ENCODE results near the gene NT5DC4.
"Not testable (repeated sequence)": the region's sequence is repeated elsewhere in the genome, so short reads cannot be mapped to it uniquely, and the experiment has no call there.

The NT5DC4 gene

DNA sequence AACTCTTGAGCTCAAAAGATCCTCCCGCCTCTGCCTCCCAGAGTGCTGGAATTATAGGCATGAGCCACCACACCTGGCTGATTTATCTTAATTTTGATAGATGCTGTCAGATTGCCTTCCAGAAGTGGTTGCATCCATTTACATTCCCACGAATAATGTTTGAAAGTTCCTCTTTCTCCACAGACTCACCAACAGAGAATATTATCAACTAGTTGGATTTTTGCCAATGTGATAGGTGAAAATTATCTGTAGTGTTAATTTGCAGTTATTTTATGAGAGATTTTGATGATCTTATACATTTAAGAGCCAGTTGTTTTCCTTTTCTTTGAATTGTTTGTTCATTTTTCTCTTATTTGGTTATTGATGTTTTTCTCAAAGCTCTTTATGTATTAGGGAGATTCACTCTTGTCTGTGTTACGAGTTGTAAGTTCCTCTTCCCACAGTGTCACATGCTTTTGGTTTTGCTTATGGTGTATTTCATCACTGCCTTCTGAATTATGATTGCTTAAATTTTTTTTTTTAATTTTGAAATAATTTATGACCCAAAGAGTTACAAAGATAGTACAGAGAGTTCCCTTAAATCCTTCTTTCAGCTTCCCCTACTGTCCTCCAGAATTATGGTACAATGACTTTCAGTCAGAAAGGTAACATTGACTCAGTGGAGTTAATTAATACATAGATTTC lies 20.7 kb upstream of the NT5DC4 start:
- no peak for DNase-seq

DNA sequence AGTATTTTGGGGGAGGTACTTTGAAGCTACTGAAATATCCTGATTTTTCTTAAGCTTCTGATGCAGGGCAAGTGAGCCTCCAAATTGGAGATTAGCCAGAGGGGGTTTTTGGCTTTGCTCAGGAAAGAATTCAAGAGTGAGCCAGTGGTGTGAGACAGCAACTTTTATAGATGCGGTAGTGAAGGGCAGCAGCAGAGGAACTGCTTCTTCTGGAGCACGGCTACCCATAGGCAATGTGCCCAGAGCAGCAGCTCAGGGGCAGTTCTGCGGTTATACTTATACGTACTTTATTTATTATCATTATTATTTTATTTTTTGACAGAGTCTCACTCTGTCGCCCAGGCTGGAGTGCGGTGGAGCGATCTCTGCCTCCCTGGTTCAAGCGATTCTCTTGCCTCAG lies 19.8 kb upstream of the NT5DC4 start:
- no peak for DNase-seq

DNA sequence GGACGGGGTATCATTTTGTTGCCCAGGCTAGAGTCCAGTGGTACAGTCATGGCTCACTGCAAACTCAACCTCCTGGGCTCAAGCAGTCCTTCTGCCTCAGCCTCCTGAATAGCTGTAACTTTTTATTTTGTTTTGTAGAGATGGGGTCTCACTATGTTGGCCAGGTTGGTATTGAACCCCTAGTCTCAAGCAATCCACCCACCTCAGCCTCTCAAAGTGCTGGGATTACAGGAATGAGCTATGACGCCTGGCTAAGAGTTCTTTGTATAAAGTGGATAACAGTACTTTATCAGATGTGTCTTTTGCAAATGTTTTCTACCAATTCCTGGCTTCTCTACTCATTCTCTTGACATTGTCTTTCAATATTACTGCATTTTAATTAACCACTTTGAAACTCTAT lies 17.1 kb upstream of the NT5DC4 start:
- no peak for DNase-seq

DNA sequence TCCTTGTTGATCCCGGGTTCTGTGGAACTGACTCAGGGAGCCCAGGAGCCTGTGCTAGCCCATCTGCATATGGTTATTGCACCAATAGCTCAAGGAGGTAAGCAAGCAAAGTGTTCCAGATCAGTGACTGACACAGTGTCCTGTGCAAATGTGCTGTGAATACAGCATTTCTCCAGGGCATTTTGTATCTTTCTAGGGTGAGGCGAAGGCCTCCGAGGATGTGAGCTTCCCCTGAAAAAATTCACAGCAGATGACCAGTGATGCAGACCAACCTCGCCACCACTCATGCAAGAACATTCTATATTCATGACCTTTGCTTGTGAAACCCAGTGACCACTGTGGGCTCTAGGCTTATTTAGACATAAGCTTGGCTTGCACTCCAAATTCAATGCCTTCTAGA lies 15.2 kb upstream of the NT5DC4 start:
- no peak for DNase-seq

DNA sequence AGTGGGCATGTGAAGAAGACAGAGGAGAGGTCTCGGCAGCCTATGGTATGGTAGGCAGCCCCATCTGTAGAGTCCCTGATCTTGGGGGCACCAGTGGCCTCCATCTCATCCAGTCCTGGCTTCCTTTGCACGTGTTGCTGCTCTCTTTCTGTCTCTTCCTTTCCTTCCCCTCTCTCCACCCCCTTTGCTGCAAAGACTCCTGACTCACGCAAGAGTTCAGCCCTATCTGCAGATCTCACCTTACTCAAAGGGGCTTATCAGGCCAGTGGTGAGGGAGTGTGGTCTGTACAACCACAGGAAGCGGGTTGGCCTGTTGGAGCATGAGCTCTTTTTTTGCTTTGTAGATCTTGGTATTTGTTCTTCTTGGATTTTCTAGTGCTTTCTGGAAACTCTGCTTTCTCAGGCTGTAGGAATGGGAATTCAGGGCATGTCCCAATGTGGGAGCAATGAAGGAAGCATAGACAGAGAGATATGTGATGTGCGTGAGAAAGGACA lies 14.6 kb upstream of the NT5DC4 start:
- DNase-seq = no peak

DNA sequence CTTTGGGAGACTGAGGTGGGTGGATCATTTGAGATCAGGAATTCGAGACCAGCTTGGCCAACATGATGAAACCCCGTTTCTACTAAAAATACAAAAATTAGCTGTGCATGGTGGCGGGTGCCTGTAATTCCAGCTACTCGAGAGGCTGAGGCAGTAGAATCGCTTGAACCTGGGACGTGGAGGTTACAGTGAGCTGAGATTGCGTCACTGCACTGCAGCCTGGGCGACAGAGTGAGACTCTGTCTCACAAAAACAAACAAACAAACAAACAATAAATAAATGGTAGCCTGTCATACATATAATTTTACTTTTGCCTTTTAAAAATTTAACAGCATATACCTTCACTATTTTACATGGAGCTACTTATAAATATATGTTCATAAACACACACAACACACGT lies 13.9 kb upstream of the NT5DC4 start:
- DNase-seq = not testable (repeated sequence)

DNA sequence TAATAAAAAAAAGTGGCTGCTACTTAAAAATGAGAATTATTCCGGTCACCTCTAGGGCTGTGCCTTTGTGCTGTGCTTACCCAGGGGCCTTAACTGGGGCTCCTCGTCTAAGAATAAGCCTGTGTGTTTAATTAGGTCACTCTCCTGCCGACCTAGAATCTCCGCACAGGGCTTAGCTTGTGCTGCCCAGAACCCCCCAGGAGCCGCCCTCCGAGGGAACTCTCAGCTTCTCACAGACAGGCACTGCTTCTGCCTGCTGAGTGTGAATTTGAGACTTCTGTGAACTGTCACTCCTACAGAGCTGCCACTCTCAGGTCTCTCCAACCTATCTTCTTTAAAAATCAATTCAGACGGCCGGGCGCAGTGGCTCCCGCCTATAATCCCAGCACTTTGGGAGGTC lies 11.9 kb upstream of the NT5DC4 start:
- DNase-seq = no peak

DNA sequence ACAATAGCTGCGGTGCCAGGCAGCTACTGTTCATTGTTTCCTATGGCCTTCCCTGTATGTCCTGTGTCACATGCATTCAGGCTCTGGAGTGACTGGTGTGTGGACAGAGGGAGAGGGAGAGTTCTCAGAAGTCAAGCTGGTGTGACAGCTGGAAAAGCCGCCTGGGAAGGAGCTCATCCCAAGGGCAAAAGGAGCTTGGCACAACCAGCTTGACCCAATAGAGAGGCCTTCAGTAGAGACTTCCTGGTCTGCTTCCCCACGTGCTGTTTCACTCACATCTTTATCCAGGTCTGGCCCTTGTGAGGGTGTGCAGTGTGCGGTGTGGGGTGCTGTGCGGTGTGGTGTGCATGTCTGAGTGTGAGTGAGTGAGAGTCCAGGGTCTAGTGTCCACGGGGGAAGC lies 11.1 kb upstream of the NT5DC4 start:
- no peak for DNase-seq

DNA sequence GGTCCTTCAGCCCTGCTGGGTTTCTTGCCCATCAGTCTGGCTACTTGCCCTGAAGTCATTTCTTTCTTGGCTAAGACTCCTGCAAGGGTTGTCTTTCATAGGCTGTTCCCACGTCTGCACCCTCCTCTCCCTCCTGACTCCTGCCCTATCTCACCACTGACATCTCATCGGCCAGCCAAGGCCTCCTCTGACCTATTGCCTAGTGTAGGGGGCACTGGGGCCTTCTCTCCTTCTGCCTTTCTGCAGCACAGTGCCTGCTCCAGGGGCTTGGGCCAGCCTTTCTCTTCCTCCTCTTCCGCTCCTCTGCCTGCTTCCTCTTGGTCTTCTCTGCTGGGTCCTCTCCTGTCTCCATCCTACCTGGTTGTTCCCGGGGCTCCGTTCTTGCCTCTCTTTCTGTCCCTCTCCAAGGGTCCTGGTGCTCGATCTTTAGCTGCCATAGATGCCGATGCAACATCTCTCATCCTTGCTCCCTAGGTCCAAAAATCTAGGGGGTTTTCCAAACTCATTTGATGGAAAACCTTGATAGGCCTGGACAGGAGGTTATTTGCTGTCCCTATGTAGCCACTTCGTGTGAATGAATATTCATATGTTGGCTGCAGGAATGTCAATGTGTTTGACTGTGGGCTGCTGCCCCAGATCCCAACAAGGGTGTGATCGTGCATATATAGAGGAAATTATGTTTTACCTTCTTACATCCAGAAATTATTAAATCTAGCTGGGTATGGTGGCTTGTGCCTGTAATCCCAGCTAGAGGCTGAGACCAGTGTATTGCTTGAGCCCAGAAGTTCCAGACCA lies 9.7 kb upstream of the NT5DC4 start:
- no peak for DNase-seq

DNA sequence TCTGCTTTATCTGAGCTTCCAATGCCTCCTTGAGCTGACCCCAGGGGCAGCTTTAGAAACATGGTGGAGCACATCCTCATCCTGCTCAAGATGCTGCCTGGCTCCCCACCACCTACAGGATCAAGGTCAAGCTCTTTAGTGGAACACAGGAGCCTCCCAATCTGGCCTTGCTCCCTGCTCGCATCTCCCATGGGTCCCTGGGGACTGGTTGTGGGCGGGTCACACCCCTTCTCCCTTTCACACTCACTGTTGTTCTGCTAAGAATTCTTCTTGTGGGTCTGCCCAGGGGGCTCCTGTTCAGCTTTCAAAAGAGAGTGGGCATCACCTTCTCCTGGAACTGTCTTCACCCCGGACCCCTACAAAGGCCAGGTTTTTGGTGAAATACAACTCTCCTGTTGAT lies 8.4 kb upstream of the NT5DC4 start:
- DNase-seq = no peak

DNA sequence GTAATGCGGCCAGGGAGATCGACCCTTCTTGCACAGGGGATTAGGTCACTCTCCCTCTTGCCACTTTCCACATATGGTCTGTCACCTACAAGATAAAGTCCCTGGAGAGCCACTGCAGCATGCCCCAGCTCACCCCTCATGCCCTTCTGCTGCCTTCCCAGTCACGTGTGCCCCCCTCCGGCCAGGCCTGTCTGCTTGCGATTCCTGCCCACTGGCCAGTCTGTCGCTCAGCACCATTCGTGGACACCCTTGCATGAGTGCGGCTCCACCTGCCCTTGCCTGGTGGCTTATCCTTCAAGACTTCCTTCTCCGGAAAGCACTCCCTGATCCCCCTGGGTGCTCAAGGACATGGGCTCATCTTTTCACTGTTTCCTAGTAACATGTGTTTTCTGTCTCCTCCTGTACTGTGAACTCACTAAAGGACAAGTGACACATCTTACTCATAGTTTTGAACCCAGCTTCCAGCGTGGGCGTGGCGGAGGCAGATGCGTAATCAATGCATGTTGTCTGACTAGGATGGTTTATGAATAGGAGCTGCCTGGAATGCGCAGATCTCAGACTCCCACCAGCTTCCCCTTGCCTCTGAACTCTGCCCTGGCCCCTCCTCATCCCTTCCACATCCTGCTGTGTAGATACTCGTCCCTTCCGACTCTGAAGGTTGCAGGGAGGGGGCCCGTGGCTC lies 7.8 kb upstream of the NT5DC4 start:
- DNase-seq = no peak

DNA sequence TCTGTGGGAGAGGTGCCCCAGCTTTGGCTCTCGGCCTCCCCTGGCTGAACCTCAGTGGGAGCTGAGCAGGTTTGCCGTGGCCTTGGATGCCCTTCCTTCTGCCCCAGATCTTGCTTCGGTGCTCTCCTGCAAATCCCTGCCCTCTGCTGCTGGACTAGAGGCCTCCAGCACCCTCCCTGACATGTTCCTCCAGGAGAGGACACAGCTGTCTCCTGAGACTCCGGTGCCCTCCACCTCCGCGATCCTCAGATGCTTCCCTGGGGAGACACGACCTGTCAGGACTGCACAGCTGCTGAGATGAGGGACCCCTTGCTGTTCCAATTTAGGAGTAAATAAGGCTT lies 7.3 kb upstream of the NT5DC4 start:
- no peak for DNase-seq

DNA sequence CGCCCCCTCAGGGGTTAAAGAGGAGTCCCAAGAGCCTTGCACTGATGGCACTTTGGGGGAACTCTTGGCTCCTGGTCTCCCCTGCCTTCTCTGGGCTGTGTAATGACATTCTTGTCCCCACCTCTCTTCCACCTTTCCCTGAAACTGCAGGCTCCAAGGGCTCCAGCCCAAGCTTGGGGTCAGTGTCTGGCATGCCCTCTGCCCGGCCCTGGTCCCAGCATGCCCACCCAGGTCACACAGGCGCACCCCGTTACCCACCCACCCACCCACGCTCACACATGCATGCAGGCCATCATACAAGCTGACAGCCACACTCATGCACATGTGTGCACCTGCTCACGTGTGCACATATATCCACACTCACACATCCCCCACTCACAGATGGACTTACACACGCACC lies 6.9 kb upstream of the NT5DC4 start:
- DNase-seq = no peak

DNA sequence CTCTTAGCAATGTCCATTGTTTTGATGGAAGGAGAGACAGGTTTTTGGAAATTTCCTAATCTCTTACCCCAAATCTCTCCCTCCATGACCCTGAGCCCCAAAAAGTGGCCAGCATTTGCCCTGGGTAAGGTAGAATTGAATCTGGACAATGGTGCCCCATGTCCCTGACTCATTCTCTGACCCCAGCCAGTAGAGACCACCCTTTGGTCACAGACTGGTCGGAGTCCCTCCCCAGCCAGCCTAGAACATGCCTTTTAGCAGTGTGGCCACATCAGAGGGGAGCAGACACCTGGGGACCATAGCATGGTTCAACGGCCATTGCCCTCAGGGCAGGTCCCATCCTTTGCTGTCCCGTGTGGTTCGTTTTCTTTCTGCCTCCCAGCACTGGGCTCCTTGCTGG lies 6.5 kb upstream of the NT5DC4 start:
- DNase-seq = no peak

DNA sequence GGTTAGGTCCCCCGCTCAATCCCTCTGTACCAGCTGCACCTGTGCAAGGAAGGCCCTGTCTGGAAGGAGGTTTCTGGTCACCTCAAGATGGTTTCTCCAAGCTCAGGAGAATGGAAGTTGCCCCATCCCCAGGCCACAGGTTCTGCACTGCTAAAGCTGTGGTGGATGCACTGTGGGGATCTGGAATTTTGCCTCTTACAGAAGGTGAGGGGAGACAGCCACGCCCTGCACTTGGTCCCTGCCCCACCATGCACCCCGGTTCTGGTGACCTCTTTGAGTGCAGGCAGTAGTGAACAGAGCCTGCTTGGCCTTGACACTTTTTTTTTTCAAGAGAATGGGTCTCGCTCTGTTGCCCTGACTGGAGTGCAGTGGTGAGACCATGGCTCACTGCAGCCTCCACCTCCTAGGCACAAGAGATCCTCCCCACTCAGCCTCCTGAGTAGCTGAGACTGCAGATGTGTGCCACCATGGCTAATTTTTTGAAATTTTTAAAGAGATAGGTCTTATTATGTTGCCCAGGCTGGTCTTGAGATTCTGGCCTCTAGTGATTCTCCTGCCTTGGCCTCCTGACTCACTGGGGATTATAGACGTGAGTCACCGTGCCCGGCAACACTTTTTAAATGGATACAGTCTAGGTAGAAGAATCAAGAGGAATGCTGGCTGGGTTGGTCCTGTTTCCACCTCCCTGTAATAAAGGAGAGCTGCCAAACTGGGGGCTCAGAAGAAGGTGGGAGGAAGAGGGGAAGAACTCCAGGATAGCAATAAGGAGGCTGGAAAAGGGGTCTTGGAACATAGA lies 5.8 kb upstream of the NT5DC4 start:
- DNase-seq = no peak

DNA sequence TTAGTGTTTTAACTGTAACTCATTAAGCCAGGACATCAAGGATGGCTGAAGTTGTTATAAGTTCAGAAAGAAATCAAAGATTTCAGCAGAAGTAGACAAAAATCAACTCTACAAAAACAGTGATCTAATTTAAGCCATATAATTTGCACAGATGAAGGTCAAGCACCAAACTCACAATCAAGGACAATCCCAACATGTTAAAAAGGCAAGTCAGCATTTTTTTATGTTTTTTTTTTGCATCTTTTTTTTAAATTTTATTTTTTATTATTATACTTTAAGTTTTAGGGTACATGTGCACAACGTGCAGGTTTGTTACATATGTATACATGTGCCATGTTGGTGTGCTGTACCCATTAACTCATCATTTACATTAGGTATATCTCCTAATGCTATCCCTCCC lies 4.7 kb upstream of the NT5DC4 start:
- not testable (repeated sequence) for DNase-seq

DNA sequence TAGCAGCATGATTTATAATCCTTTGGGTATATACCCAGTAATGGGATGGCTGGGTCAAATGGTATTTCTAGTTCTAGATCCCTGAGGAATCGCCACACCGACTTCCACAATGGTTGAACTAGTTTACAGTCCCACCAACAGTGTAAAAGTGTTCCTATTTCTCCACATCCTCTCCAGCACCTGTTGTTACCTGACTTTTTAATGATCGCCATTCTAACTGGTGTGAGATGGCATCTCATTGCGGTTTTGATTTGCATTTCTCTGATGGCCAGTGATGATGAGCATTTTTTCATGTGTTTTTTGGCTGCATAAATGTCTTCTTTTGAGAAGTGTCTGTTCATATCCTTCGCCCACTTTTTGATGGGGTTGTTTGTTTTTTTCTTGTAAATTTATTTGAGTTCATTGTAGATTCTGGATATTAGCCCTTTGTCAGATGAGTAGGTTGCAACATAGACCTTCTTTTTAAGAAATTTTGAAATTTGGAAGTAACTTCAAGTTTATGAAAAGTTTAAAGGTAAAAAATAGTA lies 3.9 kb upstream of the NT5DC4 start:
- DNase-seq = not testable (repeated sequence)

DNA sequence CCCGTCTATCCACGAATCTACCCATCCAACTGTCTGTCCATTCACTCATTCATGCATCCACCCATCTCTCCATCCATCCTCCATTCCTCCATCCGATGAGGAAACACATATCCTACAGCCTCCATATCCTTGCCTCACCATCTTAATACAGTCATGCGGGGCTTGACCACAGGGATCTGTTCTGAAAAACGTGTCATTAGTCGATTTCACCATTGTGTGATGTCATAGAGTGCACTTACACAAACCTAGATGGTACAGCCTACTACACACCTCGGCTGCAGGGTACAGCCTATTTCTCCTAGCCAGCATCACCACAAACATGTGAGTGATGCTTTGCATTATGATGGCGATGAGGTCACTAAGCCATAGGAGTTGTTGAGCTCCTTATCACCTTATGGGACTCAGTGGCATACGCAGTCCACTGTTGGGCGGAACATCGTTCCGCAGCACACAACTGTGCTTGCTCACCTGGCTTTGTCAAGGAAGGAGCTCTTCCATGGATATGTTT lies 1.9 kb upstream of the NT5DC4 start:
- DNase-seq = no peak

DNA sequence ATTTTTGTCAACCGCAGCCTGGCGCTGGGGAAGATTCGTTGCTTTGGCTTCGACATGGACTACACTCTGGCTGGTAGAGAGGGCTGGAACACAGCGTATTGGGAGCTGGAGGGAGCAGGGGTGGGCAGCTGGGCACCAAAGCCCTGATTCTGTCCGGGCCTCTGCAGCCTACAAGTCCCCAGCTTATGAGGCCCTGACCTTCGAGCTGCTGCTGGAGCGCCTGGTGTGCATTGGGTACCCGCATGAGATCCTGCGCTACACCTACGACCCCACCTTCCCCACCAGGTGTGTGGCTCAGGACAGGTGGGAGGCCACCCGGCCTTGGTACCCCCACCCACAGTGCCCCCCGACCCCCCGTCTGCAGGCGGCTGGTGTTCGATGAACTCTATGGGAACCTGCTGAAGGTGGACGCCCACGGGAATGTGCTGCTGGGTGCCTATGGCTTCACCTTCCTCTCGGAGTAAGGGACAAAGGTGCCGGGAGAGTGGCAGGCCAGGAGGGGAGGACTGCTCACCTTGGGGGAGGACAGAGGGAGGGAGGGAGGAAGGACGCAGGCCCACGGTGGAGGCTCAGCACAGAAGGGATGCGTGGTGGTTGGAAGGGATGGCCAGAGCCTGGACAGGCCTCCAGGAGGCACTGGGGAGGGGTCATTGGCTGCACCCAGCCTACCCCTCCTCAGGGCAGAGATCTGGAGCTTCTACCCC lies 1.2 kb downstream of the NT5DC4 start:
- DNase-seq = no peak

DNA sequence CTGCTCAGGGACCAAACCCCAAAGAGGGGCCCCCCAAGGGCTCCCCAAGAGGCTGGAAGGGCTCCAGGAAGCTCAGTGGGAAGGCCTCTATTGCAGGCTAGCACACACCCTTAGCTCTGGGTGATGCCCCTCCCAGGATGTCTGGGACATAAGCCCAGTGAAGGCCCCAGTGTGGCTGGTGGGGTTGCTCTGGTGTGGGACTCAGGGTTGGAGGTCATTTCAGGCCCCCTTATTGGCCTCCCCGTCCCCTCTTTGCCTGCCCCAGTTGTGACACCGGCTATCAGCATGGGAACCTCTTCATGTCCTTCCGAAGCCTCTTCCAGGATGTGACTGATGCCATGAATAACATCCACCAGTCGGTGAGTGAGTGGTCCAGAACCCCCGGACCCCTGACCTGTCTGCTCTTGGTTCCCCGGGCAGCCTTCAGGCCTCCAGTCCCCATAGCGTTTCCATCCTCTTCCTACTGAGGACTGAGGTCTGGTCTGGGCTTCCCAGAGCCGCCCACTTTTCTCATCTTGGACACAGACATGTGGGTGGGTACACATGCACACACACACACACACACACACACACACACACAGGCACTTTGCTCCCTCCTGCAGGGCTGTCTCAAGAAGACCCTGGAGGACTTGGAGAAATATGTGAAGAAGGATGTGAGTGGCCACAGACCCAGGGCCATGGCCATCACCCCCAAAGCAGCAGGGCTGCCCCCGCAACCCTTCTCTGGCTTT lies 2.2 kb downstream of the NT5DC4 start:
- DNase-seq = no peak

DNA sequence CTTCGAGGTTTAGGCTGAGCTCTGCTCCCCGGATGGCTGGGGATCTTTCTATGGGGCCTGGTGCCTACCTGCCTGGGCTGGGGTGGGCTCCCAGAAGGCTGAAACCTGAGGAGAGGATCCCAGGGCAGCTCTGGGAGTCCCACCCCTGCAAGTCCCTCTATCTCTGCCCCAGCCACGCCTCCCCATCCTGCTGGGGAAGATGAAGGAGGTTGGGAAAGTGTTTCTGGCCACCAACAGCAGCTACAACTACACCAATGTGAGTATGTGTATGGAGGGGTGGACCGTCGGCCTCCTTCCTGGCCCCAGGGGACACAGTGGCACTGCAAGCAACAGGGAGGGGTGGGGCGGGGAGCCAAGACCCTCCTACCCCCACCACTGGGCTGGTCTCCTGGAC lies 2.7 kb downstream of the NT5DC4 start:
- DNase-seq = no peak
